PC-3 (cell line): Measurements from ENCODE around the gene LHCGR. TPM values are rescaled to one million over a fixed set of nuclear protein-coding genes. Genes with fewer than 3 reads are reported as not detected.

Experiments
- ATAC-seq: fragments of 200-7000 bp; cut with Tn5 transposase; 2 replicates; pipeline ENCODE4 v1.9.1; 2020; ENCODE audit warnings: mild to moderate bottlenecking, moderate library complexity
- BruUV-seq: library from RNA; stranded (reverse); fragments of 400-500 nt; replicated peaks from 2 replicates; lab custom pipeline; 2021; lab: Mats Ljungman, UMichigan
- CTCF ChIA-PET: fragments of 300-600 bp; sonication (Branson Sonifier 250); formaldehyde crosslinking; loops from one replicate; lab custom pipeline; 2022; ENCODE audit warnings: antibody characterized with exemption; lab: Charles Lee
- POLR2A ChIA-PET: fragments of 300-600 bp; sonication (Branson Sonifier 250); formaldehyde crosslinking; loops from one replicate; lab custom pipeline; 2022; ENCODE audit warnings: antibody characterized with exemption; ENCODE audit not compliant: unreplicated experiment; lab: Charles Lee
- DNase-seq: peaks from one replicate; pipeline ENCODE4 v3.0.0-alpha.2; 2015
- H2AFZ ChIP-seq: fragments of 300-600 bp; sonication (generic); 2 replicates; pipeline ENCODE4 v1.6.0; 2016; ENCODE audit warnings: antibody characterized with exemption, low read length
- H3F3A ChIP-seq: fragments of 300-600 bp; sonication (generic); one replicate; pipeline ENCODE4 v1.6.0; 2017; ENCODE audit warnings: antibody characterized with exemption, low read length, control low read depth, mild to moderate bottlenecking; ENCODE audit not compliant: unreplicated experiment
- H3K27ac ChIP-seq: fragments of 300-600 bp; sonication (generic); 2 replicates; pipeline ENCODE4 v1.5.1; 2016; ENCODE audit warnings: mild to moderate bottlenecking, low read length
- H3K27me3 ChIP-seq: fragments of 300-600 bp; sonication (generic); 2 replicates; pipeline ENCODE4 v1.6.1; 2016; ENCODE audit warnings: low read length, mixed read lengths
- H3K36me3 ChIP-seq: fragments of 300-600 bp; sonication (generic); 2 replicates; pipeline ENCODE4 v1.6.1; 2016; ENCODE audit warnings: low read depth, mixed run types, low read length, mixed read lengths
- H3K4me1 ChIP-seq: fragments of 300-600 bp; sonication (generic); 2 replicates; pipeline ENCODE4 v1.5.1; 2016; ENCODE audit warnings: low read length; ENCODE audit not compliant: insufficient read depth
- H3K4me2 ChIP-seq: fragments of 300-600 bp; sonication (generic); 2 replicates; pipeline ENCODE4 v1.6.0; 2016; ENCODE audit warnings: low read length
- H3K4me3 ChIP-seq: fragments of 300-600 bp; sonication (generic); 2 replicates; pipeline ENCODE4 v1.5.1; 2016; ENCODE audit warnings: mild to moderate bottlenecking, low read length, mixed read lengths
- H3K79me2 ChIP-seq: fragments of 300-600 bp; sonication (generic); 2 replicates; pipeline ENCODE4 v1.6.1; 2017; ENCODE audit warnings: low read length, mixed read lengths
- H3K9ac ChIP-seq: fragments of 300-600 bp; sonication (generic); 2 replicates; pipeline ENCODE4 v1.6.0; 2016; ENCODE audit warnings: mild to moderate bottlenecking, low read length
- H3K9me2 ChIP-seq: fragments of 300-600 bp; sonication (generic); replicated peaks from 2 replicates; pipeline ENCODE4 v1.6.1; 2016; ENCODE audit warnings: mixed run types, low read length, mixed read lengths
- H3K9me3 ChIP-seq: fragments of 300-600 bp; sonication (generic); 2 replicates; pipeline ENCODE4 v1.6.1; 2016; ENCODE audit warnings: low read length, mixed read lengths
- H4K20me1 ChIP-seq: fragments of 300-600 bp; sonication (generic); 2 replicates; pipeline ENCODE4 v1.6.1; 2016; ENCODE audit warnings: low read length, mixed read lengths
- EZH2 ChIP-seq: fragments of 300-600 bp; sonication (generic); IDR thresholded peaks from one replicate; pipeline ENCODE4 v1.6.1; 2017; ENCODE audit warnings: antibody characterized with exemption, mild to moderate bottlenecking, low read length; ENCODE audit not compliant: unreplicated experiment
- EZH2phosphoT487 ChIP-seq: fragments of 300-600 bp; sonication (generic); IDR thresholded peaks from 2 replicates; pipeline ENCODE4 v1.6.1; 2018; ENCODE audit warnings: mild to moderate bottlenecking, antibody characterized with exemption, low read length, borderline replicate concordance
- intact Hi-C: fragments of 100-400 bp; cut with micrococcal nuclease; formaldehyde crosslinking; loops from 2 replicates; pipeline ENCODE4 v1.9.0; 2023
- total RNA-seq: library from RNA; depleted of rRNA; stranded (reverse); fragments of >200 nt; gene quantifications from 2 replicates; pipeline ENCODE4 v1.2.3, GENCODE V29; 2014
- TF ChIP-seq, protein P1 (sequence below): fragments of 300-600 bp; sonication (generic); conservative IDR thresholded peaks from 2 replicates; pipeline ENCODE4 v1.5.1; 2017; ENCODE audit warnings: antibody characterized with exemption, low read depth, mild to moderate bottlenecking, low read length

The LHCGR gene
- total RNA-seq, 1 experiment from 2014 or later: not detected

- no peaks in the 10 kb centered on the region for H4K20me1 ChIP-seq
- no peak overlapping the region for H3K9ac ChIP-seq
- TF ChIP-seq, protein P1, sequence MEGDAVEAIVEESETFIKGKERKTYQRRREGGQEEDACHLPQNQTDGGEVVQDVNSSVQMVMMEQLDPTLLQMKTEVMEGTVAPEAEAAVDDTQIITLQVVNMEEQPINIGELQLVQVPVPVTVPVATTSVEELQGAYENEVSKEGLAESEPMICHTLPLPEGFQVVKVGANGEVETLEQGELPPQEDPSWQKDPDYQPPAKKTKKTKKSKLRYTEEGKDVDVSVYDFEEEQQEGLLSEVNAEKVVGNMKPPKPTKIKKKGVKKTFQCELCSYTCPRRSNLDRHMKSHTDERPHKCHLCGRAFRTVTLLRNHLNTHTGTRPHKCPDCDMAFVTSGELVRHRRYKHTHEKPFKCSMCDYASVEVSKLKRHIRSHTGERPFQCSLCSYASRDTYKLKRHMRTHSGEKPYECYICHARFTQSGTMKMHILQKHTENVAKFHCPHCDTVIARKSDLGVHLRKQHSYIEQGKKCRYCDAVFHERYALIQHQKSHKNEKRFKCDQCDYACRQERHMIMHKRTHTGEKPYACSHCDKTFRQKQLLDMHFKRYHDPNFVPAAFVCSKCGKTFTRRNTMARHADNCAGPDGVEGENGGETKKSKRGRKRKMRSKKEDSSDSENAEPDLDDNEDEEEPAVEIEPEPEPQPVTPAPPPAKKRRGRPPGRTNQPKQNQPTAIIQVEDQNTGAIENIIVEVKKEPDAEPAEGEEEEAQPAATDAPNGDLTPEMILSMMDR: no peak
- TF ChIP-seq EZH2 (no peak), EZH2phosphoT487 (no peak)
- H3F3A ChIP-seq: no peaks in the 10 kb centered on the region
- no peak for DNase-seq
- ChIA-PET POLR2A (no interaction called here), CTCF (no interaction called here)
- intact Hi-C loops: no loop called here
- no TSS peak for BruUV-seq
- H3K27me3 ChIP-seq: peaks cover 24% of the 10 kb centered on the region
- H3K4me1 ChIP-seq: no peaks in the 10 kb centered on the region
- H3K4me2 ChIP-seq: no peak overlapping the region
- H3K9me2 ChIP-seq: no peaks in the 10 kb centered on the region
- no peak overlapping the region for H2AFZ ChIP-seq
- no peaks in the 10 kb centered on the region for H3K9me3 ChIP-seq
- no peaks in the 10 kb centered on the region for H3K36me3 ChIP-seq
- H3K79me2 ChIP-seq: no peaks in the 10 kb centered on the region
- ATAC-seq: no peak
- no peak overlapping the region for H3K27ac ChIP-seq
- H3K4me3 ChIP-seq: no peak overlapping the region
These were observed 61.4 kb downstream of the LHCGR start for GRCh38 chr2:48694149-48694548.

GRCh38 chr2:48693645-48694044, 61.9 kb downstream of the LHCGR start:
- DNase-seq: no peak
- H3K27ac ChIP-seq: no peak overlapping the region

GRCh38 chr2:48693066-48693465, 62.5 kb downstream of the LHCGR start:
- intact Hi-C loops: no loop called here
- Histone ChIP-seq H3K4me1 (no peaks in the 10 kb centered on the region), H3K9me3 (no peaks in the 10 kb centered on the region), H3F3A (no peaks in the 10 kb centered on the region), H3K4me3 (no peak overlapping the region), H3K9ac (no peak overlapping the region), H3K27me3 (peaks cover 31% of the 10 kb centered on the region), H3K79me2 (no peaks in the 10 kb centered on the region), H3K9me2 (no peaks in the 10 kb centered on the region), H3K36me3 (no peaks in the 10 kb centered on the region), H3K27ac (no peak overlapping the region), H2AFZ (no peak overlapping the region), H4K20me1 (no peaks in the 10 kb centered on the region), H3K4me2 (no peak overlapping the region)
- POLR2A ChIA-PET: no interaction called here
- CTCF ChIA-PET: no interaction called here
- ATAC-seq (no peak), DNase-seq (no peak)
- TF ChIP-seq, protein P1: no peak
- TF ChIP-seq EZH2phosphoT487 (no peak), EZH2 (no peak)
- no TSS peak for BruUV-seq

More at GRCh38 chr2:48693645-48694044, 61.9 kb downstream of the LHCGR start:
- no peaks in the 10 kb centered on the region for H3F3A ChIP-seq
- BruUV-seq: no TSS peak
- no peak overlapping the region for H3K4me3 ChIP-seq
- no peak overlapping the region for H2AFZ ChIP-seq
- H3K4me2 ChIP-seq: no peak overlapping the region
- CTCF ChIA-PET: no interaction called here
- peaks cover 25% of the 10 kb centered on the region for H3K27me3 ChIP-seq
- no peak for ATAC-seq
- no peaks in the 10 kb centered on the region for H3K79me2 ChIP-seq
- no peaks in the 10 kb centered on the region for H3K9me2 ChIP-seq
- no peaks in the 10 kb centered on the region for H4K20me1 ChIP-seq
- TF ChIP-seq EZH2 (no peak), EZH2phosphoT487 (no peak)
- TF ChIP-seq, protein P1: no peak
- no peaks in the 10 kb centered on the region for H3K9me3 ChIP-seq
- intact Hi-C loops: no loop called here
- H3K4me1 ChIP-seq: no peaks in the 10 kb centered on the region
- no peaks in the 10 kb centered on the region for H3K36me3 ChIP-seq
- POLR2A ChIA-PET: no interaction called here
- no peak overlapping the region for H3K9ac ChIP-seq
